ENCODE measurements around the gene GJB2.

- TF ChIP-seq CTCF (IDR thresholded peaks at IDR 0.05; ENCODE audit: poor library complexity) (no peak), EZH2 (IDR thresholded peaks at IDR 0.05; ENCODE audit: borderline replicate concordance) (no peak)
These were observed 44.1 kb downstream of the GJB2 start for GRCh38 chr13:20148501-20149183.

All from hepatocyte (in vitro differentiated cells).